ENCODE data around the gene TBC1D5.
"Not testable (repeated sequence)": the region's sequence is repeated elsewhere in the genome, so short reads cannot be mapped to it uniquely, and the experiment has no call there.

Gene TBC1D5

DNA sequence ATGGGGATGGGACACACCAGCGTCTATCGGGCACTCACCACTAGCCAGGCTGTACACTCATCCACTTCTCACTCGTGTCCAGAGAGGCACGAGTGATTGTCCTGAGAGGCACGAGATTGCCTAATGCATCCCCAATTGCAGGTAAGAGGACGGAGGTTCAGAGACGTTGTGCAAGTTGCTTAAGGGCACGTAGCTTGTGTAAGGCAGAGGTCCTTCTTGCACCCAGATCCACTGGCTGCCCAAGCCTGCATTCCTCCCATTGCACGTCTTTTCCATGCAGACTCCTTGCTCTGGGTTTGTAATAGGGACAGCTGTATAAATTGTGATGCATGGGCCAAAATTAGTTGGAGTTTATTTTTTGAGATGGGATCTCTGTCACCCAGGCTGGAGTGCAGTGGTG is 593.4 kb downstream of the TBC1D5 start:
- DNase-seq = no peak

DNA sequence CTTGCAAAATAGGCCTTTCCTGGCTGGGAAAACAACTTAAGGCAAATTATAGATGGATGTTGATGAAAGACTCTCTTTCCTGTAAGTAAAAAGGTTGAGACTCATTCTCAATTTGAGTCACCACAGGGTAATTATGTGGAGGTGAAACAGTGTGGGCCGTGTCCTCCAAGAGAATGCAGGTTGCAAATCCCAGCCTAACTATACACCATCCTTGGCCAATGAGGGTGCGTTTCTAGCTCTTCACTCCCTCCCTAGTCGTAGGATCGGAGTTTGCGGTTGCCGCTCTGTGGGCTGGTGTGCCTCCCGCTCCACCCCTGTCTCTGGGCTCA is 597.8 kb downstream of the TBC1D5 start:
- no peak for DNase-seq

DNA sequence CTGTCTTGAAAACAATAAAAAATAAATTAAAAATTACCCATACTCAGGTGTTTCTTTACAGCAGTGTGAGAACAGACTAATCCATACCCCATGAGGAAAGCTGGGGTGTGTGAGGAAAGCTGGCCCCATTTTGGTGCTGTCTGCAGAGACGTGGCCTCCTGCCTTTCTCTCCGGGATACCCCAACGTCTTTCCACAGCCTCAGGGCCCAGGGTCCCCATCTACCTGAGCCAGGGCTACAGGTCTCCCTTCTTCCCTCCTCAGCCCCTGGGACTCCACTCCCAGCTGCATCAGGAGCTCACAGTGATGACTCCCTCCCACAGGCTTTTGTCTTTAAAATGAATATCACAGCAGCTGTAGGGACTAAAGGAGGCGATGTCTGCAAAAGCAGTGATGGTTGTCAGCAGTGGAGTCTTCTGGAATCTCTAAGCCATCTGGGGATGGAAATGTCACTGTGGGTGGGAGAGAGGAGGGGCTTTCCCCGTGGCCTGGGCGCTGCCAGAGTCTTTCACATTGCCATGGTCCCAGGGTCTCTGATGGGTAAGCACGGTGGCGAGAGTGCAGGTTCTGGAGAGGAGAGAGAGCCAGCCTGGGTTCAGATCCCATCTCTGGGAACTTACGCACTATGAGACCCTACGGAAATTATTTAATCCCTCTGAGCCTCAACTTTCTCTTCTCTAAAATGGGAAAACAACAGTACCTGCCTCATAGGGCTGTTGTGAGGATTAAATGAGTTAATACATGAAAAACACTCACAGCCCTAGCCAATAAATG is 598.4 kb downstream of the TBC1D5 start:
- no peak for DNase-seq

DNA sequence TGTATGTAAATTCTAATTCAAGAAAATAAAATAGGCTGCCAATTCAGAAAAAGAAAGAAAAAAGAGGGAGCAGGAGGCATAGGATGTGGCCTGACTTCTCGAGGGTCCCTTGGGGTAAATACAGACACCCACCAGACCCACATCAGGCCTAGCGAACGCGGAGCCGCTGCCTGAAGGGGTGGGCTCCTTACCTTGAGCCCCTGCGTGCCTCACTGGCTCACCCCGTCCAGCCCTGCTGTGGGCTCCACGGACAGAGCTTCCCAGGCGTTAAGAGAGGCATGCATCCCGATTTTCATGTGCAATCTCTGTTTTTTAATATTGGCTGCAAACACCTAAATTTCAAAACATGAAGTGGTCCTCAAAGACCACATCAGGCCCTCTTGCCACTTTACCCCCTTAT is 599.9 kb downstream of the TBC1D5 start:
- no peak for DNase-seq

DNA sequence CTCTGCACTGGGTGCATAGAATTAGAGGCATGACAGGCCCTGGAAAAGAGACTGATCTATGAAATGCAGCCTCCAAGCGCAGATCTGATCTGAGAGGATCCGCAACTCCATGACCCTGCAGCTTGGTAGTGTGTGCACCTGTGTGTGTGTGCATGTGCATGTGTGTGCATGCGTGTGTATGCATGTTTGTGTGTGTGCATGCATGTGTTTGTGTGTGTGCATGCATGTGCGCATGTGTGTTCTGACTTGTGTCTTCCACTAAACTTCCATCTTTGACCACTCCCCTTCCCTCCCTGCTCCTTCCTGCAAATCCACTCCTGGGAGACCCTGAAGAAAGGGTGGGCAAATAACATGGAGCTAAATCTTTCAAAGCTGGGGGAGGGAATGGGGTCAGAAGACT is 600.7 kb downstream of the TBC1D5 start:
- no peak for DNase-seq

DNA sequence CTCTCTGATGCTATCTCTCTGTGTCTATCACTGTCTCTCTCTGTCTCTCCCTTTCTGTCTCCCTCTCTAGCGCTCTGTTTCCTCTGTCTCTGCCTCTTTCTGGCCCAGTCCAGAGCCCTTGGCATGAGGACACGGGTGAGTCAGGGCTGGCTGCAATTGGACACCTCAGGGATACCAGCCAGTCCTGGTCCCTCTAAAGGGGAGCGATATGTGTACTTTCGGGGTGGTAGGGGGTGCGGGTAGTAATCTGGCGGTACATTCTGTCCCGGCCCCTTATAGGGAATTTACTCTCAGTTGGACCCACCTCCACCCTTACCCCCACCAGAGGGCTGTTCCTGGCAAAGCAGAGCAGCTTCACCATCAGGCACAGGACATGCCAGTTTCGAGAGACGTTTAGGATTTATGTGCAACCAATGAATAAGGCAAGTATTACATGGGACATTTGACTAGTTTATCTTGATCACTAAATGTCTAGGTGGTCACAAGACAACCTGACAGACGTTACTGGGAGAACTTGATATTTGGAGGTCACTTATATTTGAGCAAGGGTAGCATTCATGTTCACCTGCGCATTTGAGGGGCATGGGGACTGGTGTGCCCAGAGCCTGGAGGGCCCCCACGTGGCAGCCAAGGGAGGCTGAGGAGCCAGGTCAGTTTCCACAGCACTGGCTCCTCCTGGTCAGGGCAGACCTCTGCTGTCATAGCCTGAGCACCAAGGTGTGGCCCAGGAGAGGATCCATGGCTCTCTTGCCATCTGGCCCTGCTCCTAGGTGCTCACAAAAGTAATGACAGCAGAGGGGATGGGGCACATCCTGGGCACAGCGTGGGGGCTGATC is 601.5 kb downstream of the TBC1D5 start:
- no peak for DNase-seq

DNA sequence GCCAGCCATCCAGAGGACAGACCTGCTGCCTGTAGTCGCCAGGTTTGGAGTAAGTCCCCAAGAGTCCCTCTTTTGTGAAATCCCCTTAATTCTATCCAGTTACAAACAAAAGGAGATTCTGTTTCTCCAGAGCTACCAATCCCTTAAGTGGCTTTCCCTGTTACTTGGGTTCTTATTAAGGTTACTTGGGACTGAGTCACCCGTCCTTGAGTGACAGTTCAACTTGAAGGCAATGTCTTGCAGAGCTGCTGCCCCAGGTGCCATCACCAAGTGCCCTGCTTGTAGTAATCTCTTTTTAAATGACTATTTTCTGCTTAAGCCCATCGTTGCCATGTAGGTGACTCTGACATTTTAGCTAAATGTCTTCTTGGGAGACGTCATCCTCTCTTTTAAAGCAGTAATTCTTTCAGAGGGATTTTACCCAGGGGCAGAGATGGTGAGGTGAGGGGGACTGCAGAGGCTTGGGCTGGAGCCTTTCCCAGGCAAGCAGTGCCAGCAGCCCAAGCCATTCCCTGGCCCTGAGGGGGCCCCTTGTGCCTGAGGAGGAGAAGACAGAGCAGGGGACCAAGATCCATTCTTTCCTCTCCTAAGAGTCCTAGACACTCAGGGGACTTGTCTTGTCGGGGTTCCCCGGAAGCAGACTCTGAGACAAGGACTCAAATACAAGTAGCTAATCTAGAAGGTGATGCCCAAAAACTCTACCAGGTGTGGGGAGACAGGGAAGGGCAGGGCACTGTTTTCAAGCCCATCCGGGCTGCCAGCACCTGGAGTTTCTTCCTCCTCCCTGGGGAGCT is 604.0 kb downstream of the TBC1D5 start:
- DNase-seq = no peak

DNA sequence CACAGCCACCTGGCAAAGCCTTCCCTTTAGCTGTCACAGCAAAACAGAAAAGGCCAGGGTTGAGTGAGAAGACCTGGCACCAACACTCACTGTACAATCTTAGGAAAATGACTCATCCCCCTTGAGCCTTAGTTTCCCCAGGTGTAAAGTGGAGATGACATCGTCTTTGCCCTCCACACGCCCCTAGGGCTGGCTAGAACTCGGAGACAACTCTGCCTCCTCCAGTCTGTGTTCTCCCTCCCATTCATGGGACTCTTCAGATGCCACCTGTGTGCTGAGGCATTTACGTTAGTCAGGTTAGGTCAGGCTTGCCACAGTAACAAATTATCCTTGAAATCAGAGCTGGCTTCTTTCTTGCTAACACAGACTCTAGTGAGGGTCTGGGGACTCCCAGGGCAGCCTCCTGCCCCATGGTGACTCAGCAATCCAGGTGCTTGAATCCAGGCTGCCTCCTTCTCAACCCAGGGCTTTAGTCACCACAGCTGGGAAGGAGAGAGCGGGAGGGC is 605.1 kb downstream of the TBC1D5 start:
- DNase-seq = no peak

DNA sequence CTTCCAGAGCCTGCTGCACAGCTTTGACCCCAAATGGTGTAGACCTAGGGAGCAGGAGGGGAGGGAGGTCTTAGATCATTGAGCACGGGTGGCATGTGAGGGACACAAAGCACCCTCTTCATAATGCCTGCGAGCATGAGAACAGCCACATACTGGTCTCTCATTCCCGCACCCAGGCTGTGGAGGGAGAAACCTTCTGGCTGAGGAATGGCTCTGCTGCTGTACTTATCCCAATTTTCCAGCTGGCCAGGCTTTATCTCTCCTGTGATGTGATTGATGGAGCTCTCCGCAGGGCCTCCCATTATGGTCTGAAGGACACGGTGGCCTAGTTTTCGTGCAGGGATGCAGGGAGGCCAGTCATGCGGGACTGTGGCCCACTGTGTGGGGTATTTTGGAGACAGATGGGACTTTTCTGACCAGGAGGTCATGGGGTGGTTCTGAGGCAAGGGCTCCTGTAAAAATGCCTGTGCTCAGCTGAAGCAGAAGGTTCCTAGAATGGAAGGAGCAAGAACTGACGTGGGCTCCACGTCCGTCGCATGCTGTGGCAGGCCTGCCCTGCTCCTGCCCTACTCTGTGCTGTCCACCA is 606.2 kb downstream of the TBC1D5 start:
- DNase-seq = no peak

DNA sequence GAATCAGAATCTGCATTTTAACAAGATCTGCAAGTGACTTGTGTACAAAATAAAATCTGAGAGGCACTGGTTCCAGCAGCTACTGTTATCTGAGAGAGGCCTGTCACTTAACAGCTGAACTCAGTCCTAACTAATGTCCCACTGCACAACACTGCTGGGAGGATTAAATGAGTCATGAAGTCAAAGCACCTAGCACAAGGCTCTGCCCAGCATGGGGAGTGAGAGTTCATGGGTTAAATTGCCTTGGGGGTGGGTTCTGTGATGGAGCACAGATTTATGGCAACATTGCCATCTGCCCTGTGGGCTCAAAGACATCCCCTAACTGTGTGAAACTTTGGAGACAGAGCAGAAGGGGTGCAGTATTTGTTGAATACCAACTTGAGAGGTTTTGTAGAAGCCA is 606.7 kb downstream of the TBC1D5 start:
- no peak for DNase-seq

DNA sequence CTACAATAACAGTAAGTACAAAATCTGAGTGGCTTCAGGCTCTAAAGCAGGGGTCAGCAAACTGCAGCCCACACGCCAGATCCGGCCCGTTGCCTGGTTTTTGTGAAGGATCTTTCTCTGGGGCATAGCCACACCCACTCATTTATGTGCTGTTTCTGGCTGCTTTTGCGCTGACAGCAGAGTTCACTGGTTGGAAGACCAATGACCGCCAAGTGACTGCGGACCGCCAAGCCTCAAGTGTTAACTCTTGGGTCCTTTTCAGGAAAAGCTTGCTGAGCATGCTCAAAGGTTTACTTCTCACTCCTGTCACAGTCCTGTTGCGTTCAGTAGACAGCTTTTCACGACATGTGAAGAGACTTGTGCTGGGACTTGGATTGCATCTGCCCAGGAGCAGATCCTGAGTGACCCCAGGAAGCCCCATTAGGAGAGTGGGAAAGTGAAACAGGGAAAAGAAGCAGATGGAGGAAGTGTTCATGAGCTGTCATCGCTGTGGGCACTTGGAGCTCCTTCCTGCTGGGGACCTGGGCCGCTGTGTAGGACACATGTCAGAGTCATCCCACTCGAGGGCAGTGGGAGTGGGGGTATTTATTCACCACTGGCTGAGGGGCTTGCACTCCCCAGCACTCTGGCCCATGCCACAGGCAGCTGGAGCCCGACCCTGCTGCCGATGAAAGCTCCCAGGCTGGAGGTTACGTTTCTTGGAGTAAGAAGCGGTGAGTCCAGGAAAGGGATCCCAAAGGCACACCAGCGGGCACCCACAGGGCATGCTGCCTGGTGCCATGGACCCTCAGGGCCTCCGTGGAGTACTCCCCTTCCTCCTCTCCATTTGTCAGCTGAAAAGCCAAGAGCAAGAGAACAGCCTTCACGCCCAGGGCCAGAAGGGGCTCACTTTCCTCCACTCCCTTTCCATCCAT is 608.5 kb downstream of the TBC1D5 start:
- DNase-seq = no peak

DNA sequence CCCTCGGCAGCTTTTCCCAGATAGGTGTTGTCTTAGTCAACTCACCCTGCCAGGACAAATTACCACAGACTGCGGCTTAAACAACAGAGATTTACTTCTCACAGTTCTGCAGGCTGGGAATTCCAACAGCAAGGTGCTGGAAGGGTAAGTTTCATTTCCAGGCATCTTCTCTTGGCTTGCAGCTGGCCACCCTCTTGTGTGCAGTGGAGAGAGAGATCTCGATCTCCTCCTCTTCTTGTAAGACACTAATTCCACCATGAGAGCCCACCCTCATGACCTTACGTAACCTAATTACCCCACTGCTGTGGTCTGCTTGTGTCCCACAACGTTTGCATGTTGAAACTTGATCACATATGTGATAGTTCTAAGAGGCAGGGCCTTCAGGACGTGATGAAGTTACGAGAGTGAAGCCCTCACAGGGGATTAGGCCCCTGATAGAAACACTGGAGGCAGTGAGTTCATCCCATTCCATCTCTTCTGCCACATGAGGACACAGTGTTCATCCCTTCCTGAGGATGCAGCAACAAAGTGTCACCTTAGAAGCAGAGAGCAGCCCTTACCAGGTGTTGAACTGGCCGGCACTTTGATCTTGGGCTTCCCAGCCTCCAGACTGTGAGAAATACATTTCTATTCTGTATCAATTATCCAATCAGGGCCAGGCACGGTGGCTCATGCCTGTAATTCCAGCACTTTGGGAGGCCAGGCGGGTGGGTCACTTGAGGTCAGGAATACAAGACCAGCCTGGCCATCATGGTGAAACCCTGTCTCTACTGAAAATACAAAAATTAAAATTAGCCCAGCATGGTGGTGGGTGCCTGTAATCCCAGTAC is 609.9 kb downstream of the TBC1D5 start:
- DNase-seq = no peak

DNA sequence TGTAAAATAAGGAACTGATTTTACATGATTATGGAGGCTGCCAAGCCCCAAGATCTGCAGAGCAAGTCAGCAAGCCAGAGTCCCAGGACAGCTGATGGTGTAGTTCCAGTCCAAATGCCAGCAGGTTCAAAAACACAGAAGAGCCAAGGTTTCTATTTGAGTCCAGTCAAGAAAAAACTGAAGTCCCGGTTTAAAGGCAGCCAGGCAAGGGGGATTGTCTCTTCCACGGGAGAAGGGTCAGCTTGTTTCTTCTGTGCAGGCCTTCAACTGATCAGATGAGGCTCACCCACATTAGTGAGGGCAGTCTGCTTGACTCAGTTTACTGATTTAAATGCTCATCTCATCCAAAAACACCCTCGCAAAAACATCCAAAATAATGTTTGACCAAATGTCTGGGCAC is 611.5 kb downstream of the TBC1D5 start:
- no peak for DNase-seq

DNA sequence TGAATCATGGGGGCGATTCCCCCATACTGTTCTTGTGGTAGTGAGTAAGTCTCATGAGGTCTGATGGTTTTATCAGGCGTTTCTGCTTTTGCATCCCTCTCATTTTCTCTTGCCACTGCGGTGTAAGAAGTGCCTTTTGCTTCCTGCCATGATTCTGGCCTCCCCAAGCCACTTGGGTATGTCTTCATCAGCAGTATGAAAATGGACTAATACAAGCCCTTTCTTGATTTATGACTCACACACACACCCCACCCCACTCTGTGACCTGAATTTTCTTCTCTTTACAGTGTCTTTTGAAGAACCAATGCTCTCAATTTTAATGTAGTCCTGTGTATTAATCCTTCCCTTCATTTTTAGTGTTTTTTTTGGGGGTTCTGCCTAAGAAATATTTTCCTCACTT is 612.9 kb downstream of the TBC1D5 start:
- DNase-seq = no peak

DNA sequence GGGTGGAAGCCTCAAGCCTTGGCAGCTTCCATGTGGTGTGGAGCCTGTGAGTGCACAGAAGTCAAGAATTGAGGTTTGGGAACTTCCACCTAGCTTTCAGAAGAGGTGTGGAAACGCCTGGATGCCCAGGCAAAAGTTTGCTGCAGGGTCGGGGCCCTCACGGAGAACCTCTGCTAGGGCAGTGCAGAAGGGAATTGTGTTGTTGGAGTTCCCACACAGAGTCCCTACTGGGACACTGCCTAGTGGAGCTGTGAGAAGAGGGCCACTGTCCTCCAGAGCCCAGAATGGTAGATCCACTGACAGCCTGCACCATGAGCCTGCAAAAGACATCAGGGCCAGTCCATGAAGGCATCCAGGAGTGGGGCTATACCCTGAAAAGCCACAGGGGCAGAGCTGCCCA is 613.8 kb downstream of the TBC1D5 start:
- DNase-seq = not testable (repeated sequence)

DNA sequence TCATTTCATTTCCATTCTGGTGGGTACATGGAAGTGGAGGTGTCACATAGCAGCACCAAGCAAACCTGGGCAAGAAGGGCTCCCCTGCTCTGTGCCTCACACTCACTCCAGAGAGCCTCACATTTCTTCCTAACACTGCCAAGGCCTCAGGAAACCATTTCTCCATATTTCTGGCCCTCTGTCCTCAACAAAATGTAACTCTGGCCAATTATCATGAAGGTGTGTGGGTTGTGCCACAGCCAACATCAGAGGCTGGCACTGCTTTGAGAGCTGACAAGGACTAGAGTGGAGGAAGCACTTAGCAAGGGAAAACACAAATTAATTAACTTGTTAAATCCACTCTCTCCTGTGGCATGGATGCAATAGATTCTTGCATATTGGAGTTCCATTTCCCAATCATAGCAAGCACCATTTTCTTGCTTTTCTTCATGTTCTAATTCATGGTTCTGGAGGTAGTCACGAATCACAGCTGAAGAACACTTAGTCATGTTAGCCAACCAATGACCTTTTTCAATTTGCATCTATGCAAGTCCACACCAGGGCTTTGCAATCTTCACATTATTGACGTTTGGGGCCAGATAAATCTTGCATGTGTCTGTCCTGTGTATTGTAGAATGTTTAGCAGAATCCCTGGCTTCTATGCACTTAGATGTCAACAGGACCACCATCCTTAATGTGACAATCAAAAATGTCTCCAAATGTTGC is 616.5 kb downstream of the TBC1D5 start:
- DNase-seq = no peak

DNA sequence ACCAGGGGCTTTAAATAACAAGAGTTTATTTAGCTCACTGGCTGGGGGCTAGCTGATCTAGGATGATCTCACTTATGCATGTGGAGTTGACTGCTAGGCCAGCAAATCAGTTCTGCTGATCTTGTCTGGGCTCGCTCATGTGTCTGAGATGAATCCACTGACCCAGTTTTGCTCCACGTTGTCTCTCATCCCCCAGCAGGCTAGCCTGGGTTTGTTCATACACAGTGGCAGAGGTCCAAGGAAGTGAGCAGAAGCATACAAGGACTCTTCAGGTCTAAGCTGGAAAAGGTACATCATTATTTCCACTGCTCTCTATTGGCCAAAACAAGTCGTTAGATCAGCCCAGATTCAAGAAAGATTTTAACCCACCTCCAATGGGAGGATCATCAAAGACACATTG is 619.7 kb downstream of the TBC1D5 start:
- no peak for DNase-seq

DNA sequence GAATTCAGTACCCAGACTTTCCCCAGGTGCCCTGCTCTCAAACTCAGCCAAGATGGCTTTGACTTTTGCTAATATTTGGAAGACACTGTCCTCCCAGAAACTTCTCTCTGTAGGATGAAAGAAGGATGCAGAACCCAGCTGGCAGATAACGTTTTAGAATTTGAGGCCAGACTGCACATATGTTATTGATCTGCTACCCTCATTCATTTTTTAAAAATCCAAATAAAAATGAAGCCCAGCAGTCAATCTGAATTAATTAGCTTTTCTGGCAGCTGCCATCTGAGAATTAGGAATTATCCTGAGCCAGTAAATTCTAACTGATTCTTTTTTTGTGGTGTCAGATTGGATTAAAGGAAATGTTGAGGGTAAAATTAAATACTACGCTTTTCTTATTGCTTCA is 621.1 kb downstream of the TBC1D5 start:
- no peak for DNase-seq

DNA sequence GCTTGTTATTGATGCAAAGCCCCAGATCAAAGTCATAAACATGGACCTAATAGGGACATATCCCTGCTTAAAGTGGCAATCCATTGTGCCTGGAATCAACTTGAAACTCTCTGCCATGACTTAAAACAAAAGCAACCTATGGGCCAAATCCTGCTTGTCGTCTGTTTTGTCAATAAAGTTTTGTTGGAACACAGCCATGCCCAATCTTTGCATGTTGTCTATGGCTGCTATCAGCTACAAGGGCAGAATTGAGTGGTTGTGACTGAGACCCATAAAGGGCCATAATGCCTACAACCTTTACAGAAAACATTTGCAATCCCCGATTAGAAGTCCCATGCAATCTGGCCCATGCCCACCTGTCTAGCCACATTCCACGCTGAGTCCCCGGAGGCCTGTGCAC is 622.3 kb downstream of the TBC1D5 start:
- no peak for DNase-seq
